ENCODE measurements around the gene C16orf54. TPM values are rescaled to one million over a fixed set of nuclear protein-coding genes. Genes with fewer than 3 reads are reported as not detected.
"Not testable (repeated sequence)": the region's sequence is repeated elsewhere in the genome, so short reads cannot be mapped to it uniquely, and the experiment has no call there.

Gene C16orf54
- polyA plus RNA-seq, 1 experiment = not detected

- POLR2A ChIA-PET = no interaction called here
- Histone ChIP-seq H3K27ac (ENCODE audit: low read depth, low read length) (no peak overlapping the region), H3K4me3 (ENCODE audit: low read depth, low read length) (no peak overlapping the region), H3K9me3 (ENCODE audit: control insufficient read depth, insufficient read depth, low read length) (no peaks in the 10 kb centered on the region), H3K27me3 (ENCODE audit: control insufficient read depth, insufficient read depth, low read length) (peaks cover 2% of the 10 kb centered on the region)
- DNase-seq (ENCODE audit: low read depth, low spot score) = no peak
- no peak for TF ChIP-seq CTCF (IDR thresholded peaks at IDR 0.05; ENCODE audit: low read depth, low read length)
- CTCF ChIA-PET = interaction anchor here (0.9 kb wide), 1 partner anchor 12 kb away, joined by 3 read pairs; no protein-coding TSS in a partner anchor
Observed at GRCh38 chr16:29717113-29717512, 28.7 kb downstream of the C16orf54 start.

GRCh38 chr16:29714972-29715371, 30.8 kb downstream of the C16orf54 start:
- no peak overlapping the region for H3K27ac ChIP-seq (ENCODE audit: low read depth, low read length)
- no peaks in the 10 kb centered on the region for H3K9me3 ChIP-seq (ENCODE audit: control insufficient read depth, insufficient read depth, low read length)
- ChIA-PET POLR2A (no interaction called here), CTCF (interaction anchor here (2.4 kb wide), 1 partner anchor 15 kb away, joined by 8 read pairs; no protein-coding TSS in a partner anchor)
- no peak for DNase-seq (ENCODE audit: low read depth, low spot score)
- H3K27me3 ChIP-seq (ENCODE audit: control insufficient read depth, insufficient read depth, low read length) = peaks cover 2% of the 10 kb centered on the region
- no peak overlapping the region for H3K4me3 ChIP-seq (ENCODE audit: low read depth, low read length)
- TF ChIP-seq CTCF (IDR thresholded peaks at IDR 0.05; ENCODE audit: low read depth, low read length) = no peak

DNA sequence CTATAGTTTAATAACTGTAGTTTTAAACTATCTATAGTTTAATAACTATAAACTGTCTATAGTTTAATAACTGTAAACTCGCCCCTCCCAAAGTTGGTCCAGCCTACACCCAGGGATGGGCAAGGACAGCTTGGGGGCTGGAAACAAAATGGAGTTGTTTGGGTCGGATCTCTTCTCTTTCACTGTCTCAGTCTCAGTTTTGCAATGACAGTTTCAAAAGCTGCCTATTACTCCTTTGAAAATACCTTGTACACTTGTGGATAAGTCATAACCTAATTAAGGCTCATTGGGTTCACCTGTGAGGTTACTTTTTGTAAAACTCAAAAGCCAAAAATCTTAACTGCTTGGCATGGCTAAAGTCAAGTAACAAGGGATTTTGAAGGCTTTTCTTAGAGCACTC, 31.4 kb downstream of the C16orf54 start:
- TF ChIP-seq CTCF (IDR thresholded peaks at IDR 0.05; ENCODE audit: low read depth, low read length) = no peak
- ChIA-PET POLR2A (no interaction called here), CTCF (interaction anchor here (2.4 kb wide), 1 partner anchor 14 kb away, joined by 8 read pairs; no protein-coding TSS in a partner anchor)
- Histone ChIP-seq H3K27ac (ENCODE audit: low read depth, low read length) (no peak overlapping the region), H3K4me3 (ENCODE audit: low read depth, low read length) (no peak overlapping the region), H3K9me3 (ENCODE audit: control insufficient read depth, insufficient read depth, low read length) (no peaks in the 10 kb centered on the region), H3K27me3 (ENCODE audit: control insufficient read depth, insufficient read depth, low read length) (peaks cover 2% of the 10 kb centered on the region)
- DNase-seq (ENCODE audit: low read depth, low spot score) = no peak

DNA sequence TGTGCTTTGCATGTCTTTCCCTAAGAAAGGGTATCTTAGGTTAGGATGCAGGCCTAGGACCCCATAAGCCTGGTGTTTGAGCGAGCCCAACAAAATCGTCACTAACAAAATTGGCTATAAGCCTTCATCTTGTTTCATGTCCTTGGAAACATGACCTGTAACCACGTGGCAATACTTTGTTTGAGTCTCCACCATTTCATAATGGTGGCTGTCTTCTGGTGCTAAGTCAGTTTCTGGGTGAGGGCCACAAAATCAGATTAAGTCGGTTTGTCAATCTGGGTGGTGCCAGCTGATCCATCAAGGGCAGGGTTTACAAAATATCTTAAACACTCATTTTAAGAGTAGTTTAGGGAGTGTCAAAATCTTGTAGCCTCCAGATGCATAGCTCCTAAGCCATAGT, 33.0 kb downstream of the C16orf54 start:
- CTCF ChIA-PET = interaction anchor here (1.1 to 1.2 kb wide), 2 partner anchors 12 to 17 kb away, joined by 3 to 5 read pairs; no protein-coding TSS in a partner anchor
- Histone ChIP-seq H3K9me3 (ENCODE audit: control insufficient read depth, insufficient read depth, low read length) (no peaks in the 10 kb centered on the region), H3K27ac (ENCODE audit: low read depth, low read length) (no peak overlapping the region), H3K4me3 (ENCODE audit: low read depth, low read length) (no peak overlapping the region), H3K27me3 (ENCODE audit: control insufficient read depth, insufficient read depth, low read length) (peaks cover 2% of the 10 kb centered on the region)
- no peak for DNase-seq (ENCODE audit: low read depth, low spot score)
- POLR2A ChIA-PET = no interaction called here
- no peak for TF ChIP-seq CTCF (IDR thresholded peaks at IDR 0.05; ENCODE audit: low read depth, low read length)

DNA sequence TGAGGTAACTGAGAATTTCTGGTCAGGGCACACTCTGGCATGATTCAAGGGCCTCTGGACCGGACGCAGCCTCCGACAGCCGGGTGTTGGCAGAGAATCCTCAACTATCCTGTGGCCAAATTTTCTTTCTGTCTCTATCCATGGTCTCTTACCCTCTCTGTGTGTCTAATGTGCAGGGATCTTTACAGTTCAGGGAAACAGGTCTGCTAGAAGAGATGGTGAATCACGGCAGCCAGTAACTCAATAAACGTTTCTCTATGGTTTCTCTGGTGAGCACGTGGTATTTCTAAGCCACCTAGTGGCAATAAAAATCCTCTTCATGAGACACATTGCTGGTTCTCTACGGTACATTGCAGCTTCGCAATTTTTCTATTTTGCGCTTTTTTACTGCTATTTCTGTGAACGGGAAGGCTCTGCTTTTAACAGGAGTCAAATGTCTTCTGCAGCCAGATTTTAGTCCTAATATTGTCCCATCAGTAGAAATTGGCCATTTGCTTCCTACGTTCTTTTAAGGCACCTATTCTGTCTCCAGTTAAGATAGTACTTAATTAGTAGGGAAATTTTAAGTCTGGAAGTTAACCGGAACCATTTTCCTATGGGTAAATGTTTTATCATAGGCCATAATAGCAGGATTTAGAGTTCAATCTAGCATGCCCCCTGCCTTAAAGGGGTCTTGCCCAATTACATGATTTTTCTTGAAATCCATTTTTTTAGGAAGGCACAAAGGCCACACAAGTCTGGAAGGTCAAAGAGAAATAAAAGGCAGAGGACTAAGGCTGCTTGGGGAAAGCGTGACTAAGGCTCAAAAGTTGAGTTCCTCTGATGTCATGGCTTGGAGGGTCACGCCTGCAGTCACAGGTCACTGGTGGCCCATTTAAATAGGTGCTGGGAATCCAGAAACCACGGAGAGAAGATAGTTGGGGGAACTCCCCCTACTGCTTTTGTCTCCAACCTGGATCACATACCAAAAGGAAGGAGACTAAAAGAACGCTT, 35.3 kb downstream of the C16orf54 start:
- CTCF ChIA-PET = interaction anchor here (0.6 to 1.9 kb wide), 4 partner anchors 10 to 447 kb away, joined by 3 to 12 read pairs (median 3); no protein-coding TSS in a partner anchor
- no peaks in the 10 kb centered on the region for H3K9me3 ChIP-seq (ENCODE audit: control insufficient read depth, insufficient read depth, low read length)
- TF ChIP-seq CTCF (IDR thresholded peaks at IDR 0.05; ENCODE audit: low read depth, low read length) = peak; percentile 71
- no peak overlapping the region for H3K4me3 ChIP-seq (ENCODE audit: low read depth, low read length)
- POLR2A ChIA-PET = no interaction called here
- no peak overlapping the region for H3K27ac ChIP-seq (ENCODE audit: low read depth, low read length)
- DNase-seq (ENCODE audit: low read depth, low spot score) = peak; percentile 48
- peaks cover 2% of the 10 kb centered on the region for H3K27me3 ChIP-seq (ENCODE audit: control insufficient read depth, insufficient read depth, low read length)

- POLR2A ChIA-PET; H3K27ac ChIP-seq (ENCODE audit: low read depth, low read length); DNase-seq (ENCODE audit: low read depth, low spot score); H3K4me3 ChIP-seq (ENCODE audit: low read depth, low read length); H3K9me3 ChIP-seq (ENCODE audit: control insufficient read depth, insufficient read depth, low read length); H3K27me3 ChIP-seq (ENCODE audit: control insufficient read depth, insufficient read depth, low read length): not testable (repeated sequence)
- CTCF ChIA-PET = interaction anchor here (0.9 to 1.9 kb wide), 2 partner anchors 9 to 18 kb away, joined by 3 to 12 read pairs; no protein-coding TSS in a partner anchor
Observed at GRCh38 chr16:29709657-29710056, 36.1 kb downstream of the C16orf54 start.

Data from AG04450 (cell line).